ENCODE measurements around the gene TM2D1. TPM values are rescaled to one million over a fixed set of nuclear protein-coding genes. Genes with fewer than 3 reads are reported as not detected.

TM2D1 gene
- total RNA-seq, 1 donor from 2014 or later, result 30.7 TPM

Other genes with a start within 250 kb of the TM2D1 start
- 166 TPM for gene PATJ, start 17.3 kb upstream of the TM2D1 start, total RNA-seq